NB4 (cell line): ENCODE results near the gene DNAJB12.

Experiments used
- DNase-seq: peaks from one replicate; pipeline ENCODE4 v3.0.0; 2010; ENCODE audit warnings: low read depth
- H3K4me3 ChIP-seq: one replicate; pipeline ENCODE4 v1.5.1; 2011; ENCODE audit warnings: mild to moderate bottlenecking, low read depth, low read length, moderate library complexity
- MYC ChIP-seq: IDR thresholded peaks from 2 replicates; pipeline ENCODE4 v1.6.1; 2011; ENCODE audit warnings: low read depth, low read length
- POLR2A ChIP-seq: IDR thresholded peaks from 2 replicates; pipeline ENCODE4 v1.6.1; 2011; ENCODE audit warnings: mild to moderate bottlenecking; ENCODE audit not compliant: insufficient read length; ENCODE audit errors: extremely low read depth
- TF ChIP-seq, protein P1 (sequence below): IDR thresholded peaks from one replicate; pipeline ENCODE4 v1.5.1; 2012; ENCODE audit warnings: low read depth, low read length
- TF ChIP-seq, protein P2 (sequence below): IDR thresholded peaks from 2 replicates; pipeline ENCODE4 v1.6.1; 2011; ENCODE audit warnings: low read depth, low read length

The DNAJB12 gene

DNA sequence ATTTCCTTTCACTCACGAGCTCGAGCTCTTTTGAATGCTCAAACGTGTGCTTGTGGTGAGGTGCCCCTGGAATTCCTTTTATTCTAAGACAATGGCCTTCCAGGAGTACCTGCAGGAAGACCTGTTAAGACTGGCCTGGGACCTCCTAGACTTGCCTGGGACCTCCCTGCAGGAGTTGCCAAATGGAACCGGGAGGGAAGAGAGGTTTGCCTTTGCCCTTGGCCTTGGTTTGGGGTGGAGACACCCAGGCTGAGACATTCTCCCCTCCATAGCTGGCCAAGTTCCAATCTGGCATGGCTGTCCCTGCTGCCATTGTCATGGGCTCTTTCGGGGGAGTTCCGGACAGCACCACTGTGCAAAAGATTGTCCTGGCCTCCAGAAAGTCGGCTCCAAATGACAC, 39.7 kb downstream of the DNAJB12 start:
- DNase-seq, result no peak
- TF ChIP-seq POLR2A, result no peak
- TF ChIP-seq, protein P1, sequence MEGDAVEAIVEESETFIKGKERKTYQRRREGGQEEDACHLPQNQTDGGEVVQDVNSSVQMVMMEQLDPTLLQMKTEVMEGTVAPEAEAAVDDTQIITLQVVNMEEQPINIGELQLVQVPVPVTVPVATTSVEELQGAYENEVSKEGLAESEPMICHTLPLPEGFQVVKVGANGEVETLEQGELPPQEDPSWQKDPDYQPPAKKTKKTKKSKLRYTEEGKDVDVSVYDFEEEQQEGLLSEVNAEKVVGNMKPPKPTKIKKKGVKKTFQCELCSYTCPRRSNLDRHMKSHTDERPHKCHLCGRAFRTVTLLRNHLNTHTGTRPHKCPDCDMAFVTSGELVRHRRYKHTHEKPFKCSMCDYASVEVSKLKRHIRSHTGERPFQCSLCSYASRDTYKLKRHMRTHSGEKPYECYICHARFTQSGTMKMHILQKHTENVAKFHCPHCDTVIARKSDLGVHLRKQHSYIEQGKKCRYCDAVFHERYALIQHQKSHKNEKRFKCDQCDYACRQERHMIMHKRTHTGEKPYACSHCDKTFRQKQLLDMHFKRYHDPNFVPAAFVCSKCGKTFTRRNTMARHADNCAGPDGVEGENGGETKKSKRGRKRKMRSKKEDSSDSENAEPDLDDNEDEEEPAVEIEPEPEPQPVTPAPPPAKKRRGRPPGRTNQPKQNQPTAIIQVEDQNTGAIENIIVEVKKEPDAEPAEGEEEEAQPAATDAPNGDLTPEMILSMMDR, result no peak
- no peak overlapping the region for H3K4me3 ChIP-seq

DNA sequence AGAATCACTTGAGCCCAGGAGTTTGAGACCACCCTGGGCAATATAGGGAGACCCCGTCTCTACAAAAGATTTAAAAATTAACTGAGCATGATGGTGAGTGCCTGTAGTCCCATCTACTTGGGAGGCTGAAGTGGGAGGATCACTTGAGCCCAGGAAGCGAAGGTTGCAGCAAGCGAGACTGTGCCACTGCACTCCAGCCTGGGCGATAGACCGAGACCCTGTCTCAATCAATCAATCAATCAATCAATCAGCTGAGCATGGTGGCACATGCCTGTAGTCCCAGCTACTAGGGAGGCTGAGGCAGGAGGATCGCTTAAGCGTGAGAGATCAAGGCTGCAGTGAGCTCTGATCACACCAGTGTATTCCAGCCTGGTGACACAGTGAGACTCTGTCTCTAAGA, 40.5 kb downstream of the DNAJB12 start:
- TF ChIP-seq MYC (no peak), POLR2A (no peak)
- TF ChIP-seq, protein P1, result no peak
- TF ChIP-seq, protein P2, sequence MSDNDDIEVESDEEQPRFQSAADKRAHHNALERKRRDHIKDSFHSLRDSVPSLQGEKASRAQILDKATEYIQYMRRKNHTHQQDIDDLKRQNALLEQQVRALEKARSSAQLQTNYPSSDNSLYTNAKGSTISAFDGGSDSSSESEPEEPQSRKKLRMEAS, result no peak
- no peak for DNase-seq
- no peak overlapping the region for H3K4me3 ChIP-seq

DNA sequence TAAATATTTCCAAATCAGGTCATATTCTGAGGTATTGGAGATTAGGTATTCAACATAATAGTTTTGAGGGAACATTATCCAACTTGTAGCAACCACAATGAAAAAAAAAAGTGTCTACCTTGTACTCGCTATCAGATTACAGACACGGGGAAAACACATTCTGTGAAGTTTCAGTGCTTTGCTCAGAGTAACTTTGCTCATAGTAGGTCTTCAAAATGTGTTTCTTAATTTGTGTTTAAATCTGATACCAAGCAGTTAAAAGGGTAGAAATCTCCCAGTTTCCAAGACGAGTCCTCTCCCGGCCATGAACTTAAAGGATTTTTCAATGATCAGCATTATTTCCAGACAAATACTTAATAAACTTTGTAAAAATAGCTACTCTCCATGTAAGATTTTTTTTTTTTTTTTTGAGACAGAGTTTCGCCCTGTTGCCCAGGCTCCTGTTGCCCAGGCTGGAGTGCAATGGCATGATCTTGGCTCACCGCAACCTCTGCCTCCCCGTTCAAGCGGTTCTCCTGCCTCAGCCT, 41.8 kb downstream of the DNAJB12 start:
- DNase-seq, result no peak
- no peak overlapping the region for H3K4me3 ChIP-seq
- TF ChIP-seq MYC, result no peak
- TF ChIP-seq, protein P1, result no peak

DNA sequence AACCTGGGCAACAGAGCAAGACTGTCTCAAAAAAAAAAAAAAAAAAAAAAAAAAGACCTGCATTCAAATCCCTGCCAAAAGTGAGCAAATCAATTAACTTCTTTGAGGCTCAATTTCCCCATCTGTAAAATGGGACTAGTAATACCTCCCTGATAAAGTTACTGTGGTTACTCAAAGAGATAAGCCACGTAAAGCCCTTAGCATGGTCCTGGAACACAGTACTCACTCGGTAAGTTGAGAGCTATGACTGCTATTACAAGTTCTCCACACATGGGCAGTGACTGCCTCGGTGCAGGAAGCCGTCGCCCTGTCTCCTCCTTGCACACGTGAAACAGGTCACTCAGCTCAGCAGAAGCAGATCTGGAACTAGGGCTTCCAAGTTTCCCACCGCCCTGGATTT, 43.1 kb downstream of the DNAJB12 start:
- peak; percentile 16 for DNase-seq
- TF ChIP-seq POLR2A (no peak), MYC (no peak)
- TF ChIP-seq, protein P2, result no peak
- TF ChIP-seq, protein P1, result no peak
- H3K4me3 ChIP-seq, result no peak overlapping the region

DNA sequence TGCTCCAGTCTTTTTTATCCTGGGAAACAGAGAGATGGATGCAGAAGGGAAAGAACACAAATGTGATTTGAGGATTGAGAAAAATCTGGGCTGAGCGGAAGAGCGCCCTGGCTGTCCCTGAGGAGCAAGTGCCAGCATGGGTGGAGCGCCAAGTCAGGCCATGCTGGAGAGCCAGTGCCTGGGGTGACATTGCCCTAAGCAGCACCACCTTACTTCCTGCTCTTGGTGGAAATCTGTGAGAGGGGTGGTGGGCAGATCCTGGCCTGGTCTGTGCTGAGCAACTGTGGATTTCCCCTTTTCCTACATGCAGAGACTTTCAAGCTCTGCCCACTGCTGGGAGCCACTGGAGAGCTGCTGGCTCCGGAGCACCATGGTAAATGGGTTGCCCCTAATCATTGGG, 44.1 kb downstream of the DNAJB12 start:
- DNase-seq, result peak; percentile 65
- no peak for TF ChIP-seq POLR2A
- TF ChIP-seq, protein P1, result no peak
- TF ChIP-seq MYC, result no peak
- TF ChIP-seq, protein P2, result no peak
- no peak overlapping the region for H3K4me3 ChIP-seq

DNA sequence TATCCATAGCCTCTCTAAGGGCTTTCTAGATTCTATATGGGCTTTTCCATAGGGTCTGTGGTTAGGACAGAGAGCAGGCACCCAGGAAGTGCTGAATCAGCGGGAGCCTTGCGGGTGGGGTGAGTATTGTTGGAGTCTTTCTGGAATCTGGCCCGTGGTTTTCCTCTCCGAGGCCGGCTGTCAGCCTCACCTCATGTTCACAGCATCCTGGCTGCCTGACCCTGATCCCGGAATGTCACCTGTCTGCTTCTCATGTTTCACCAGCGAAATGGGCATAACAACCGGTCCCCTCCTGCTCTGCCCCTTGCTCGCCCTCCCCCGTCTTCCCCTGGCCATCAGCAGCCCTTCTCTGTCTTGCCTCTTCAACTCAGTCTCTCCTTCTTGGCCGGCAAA, 44.5 kb downstream of the DNAJB12 start:
- no peak overlapping the region for H3K4me3 ChIP-seq
- TF ChIP-seq, protein P2, result no peak
- TF ChIP-seq, protein P1, result no peak
- TF ChIP-seq MYC, result no peak
- TF ChIP-seq POLR2A, result no peak
- no peak for DNase-seq
